Right cardiac atrium (tissue), 5 donors: ENCODE measurements around the gene MZB1. TPM values are rescaled to one million over a fixed set of nuclear protein-coding genes. Genes with fewer than 3 reads are reported as not detected.
"Not testable (repeated sequence)": the region's sequence is repeated elsewhere in the genome, so short reads cannot be mapped to it uniquely, and the experiment has no call there.

Experiments used
- ATAC-seq, 2 donors: fragments of 200-7000 bp; cut with Tn5 transposase; one replicate each; pipeline versions ENCODE4 v1.8.0 to v1.9.1; 2020; ENCODE audit warnings: moderate library complexity in 2 of 2, mild to moderate bottlenecking in 1 of 2
- DNase-seq, 3 donors: peaks; one replicate each; pipeline ENCODE4 v3.0.0-alpha.2; 2020
- H3K27ac ChIP-seq: one replicate; pipeline ENCODE4 v1.5.1; 2013; ENCODE audit warnings: mild to moderate bottlenecking, low read length, control low read depth, moderate library complexity
- H3K27me3 ChIP-seq: one replicate; pipeline ENCODE4 v1.6.1; 2013; ENCODE audit not compliant: control insufficient read depth, insufficient read depth
- H3K4me1 ChIP-seq: one replicate; pipeline ENCODE4 v1.6.1; 2013; ENCODE audit warnings: low read length; ENCODE audit not compliant: control insufficient read depth, insufficient read depth
- H3K4me3 ChIP-seq: one replicate; pipeline ENCODE4 v1.5.1; 2013; ENCODE audit warnings: low read length, control low read depth
- H3K9me3 ChIP-seq: one replicate; pipeline ENCODE4 v1.6.1; 2013; ENCODE audit warnings: low read length; ENCODE audit not compliant: control insufficient read depth
- WGBS: extraction: QIAGEN DNeasy Blood & Tissue Kit; methylation state at CpG from one replicate; pipeline ENCODE4 v1.1.7; 2013; 5-methylcytosine and 5-hydroxymethylcytosine counted together
- intact Hi-C, 4 donors: fragments of 100-400 bp; cut with DNase I; formaldehyde crosslinking; loops; one replicate each; pipeline versions ENCODE4 v1.11.0 to v1.14.0; 2022 to 2023
- polyA plus RNA-seq: library from polyadenylated mRNA; stranded (reverse); fragments of 200-250 nt; gene quantifications from one replicate; pipeline ENCODE4 v1.2.3, GENCODE V29; 2013
- total RNA-seq, 4 donors: library from RNA; stranded (reverse); fragmentation: NEBNext Ultra II Directional; extraction: Animal tissue kit (Norgen Biotek cat#: 25700); gene quantifications; one replicate each; pipeline ENCODE4 v1.2.1, GENCODE V29; 2021
- donor health status: healthy with polysubstance abuse.
- donor health status: DM: no; HTN: yes; CAD: no.
- donor health status: DM: no; HTN: no; CAD: no.
- donor health status: DM: no; HTN: yes; CAD: no; lungs with severe emphysema.
- donor health status: DM: yes; HTN: yes; CAD: no.

MZB1 gene
- total and polyA plus RNA-seq, 5 donors = 0.38 to 1.8 (median 0.99) TPM

GRCh38 chr5:139391570-139392323, 2.0 kb upstream of the MZB1 start:
- peaks cover 8% of the 10 kb centered on the region for H3K4me1 ChIP-seq
- peak in 1 of 3 donors; percentile 43 for DNase-seq
- no peak for ATAC-seq
- peak overlapping the region; percentile 8 for H3K4me3 ChIP-seq
- H3K27me3 ChIP-seq = no peaks in the 10 kb centered on the region
- H3K9me3 ChIP-seq = no peaks in the 10 kb centered on the region
- H3K27ac ChIP-seq = no peak overlapping the region
- intact Hi-C loops = loop anchor here in 1 of 4 donors (2.0 kb wide), 1 partner anchor 23 kb away; no protein-coding TSS in a partner anchor
- WGBS = 46% methylated on average over 33 of the region's 33 CpGs

GRCh38 chr5:139390639-139391569, 1.2 kb upstream of the MZB1 start:
- DNase-seq = peak in 1 of 3 donors; percentile 24
- H3K9me3 ChIP-seq = no peaks in the 10 kb centered on the region
- 57% methylated on average over 10 of the region's 10 CpGs for WGBS
- intact Hi-C loops = no loop called here
- H3K27me3 ChIP-seq = no peaks in the 10 kb centered on the region
- no peak for ATAC-seq
- peaks cover 4% of the 10 kb centered on the region for H3K4me1 ChIP-seq
- H3K27ac ChIP-seq = no peak overlapping the region
- H3K4me3 ChIP-seq = no peak overlapping the region

- Histone ChIP-seq H3K27ac (no peak overlapping the region), H3K4me1 (peaks cover 5% of the 10 kb centered on the region), H3K9me3 (no peaks in the 10 kb centered on the region), H3K4me3 (no peak overlapping the region), H3K27me3 (no peaks in the 10 kb centered on the region)
- 13% methylated on average over 8 of the region's 8 CpGs for WGBS
- peak; percentile 48 to 77 (median 77) for DNase-seq
- intact Hi-C loops = no loop called here
- peak; percentile 28 to 50 for ATAC-seq
These were observed 1.4 kb downstream of the MZB1 start for GRCh38 chr5:139388198-139388821.

- no peaks in the 10 kb centered on the region for H3K9me3 ChIP-seq
- H3K27me3 ChIP-seq = no peaks in the 10 kb centered on the region
- H3K4me3 ChIP-seq = no peak overlapping the region
- intact Hi-C loops = no loop called here
- 60% methylated on average over 10 of the region's 10 CpGs for WGBS
- no peak overlapping the region for H3K27ac ChIP-seq
- DNase-seq = peak in 1 of 3 donors; percentile 41
- peaks cover 5% of the 10 kb centered on the region for H3K4me1 ChIP-seq
- ATAC-seq = no peak
These were observed 2.0 kb downstream of the MZB1 start for GRCh38 chr5:139387611-139388197.

- intact Hi-C loops, H3K9me3 ChIP-seq, H3K27ac ChIP-seq, H3K4me3 ChIP-seq, H3K27me3 ChIP-seq, H3K4me1 ChIP-seq, ATAC-seq: not testable (repeated sequence)
- 96% methylated on average over 10 of the region's 10 CpGs for WGBS
- DNase-seq = peak in 1 of 3 donors; percentile 29
These were observed 2.8 kb downstream of the MZB1 start for GRCh38 chr5:139386956-139387355.

GRCh38 chr5:139386050-139386438, 3.7 kb downstream of the MZB1 start:
- WGBS = 82% methylated on average over 5 of the region's 5 CpGs
- no peak overlapping the region for H3K27ac ChIP-seq
- intact Hi-C loops = no loop called here
- H3K9me3 ChIP-seq = no peaks in the 10 kb centered on the region
- H3K4me3 ChIP-seq = no peak overlapping the region
- DNase-seq (no peak), ATAC-seq (no peak)
- H3K4me1 ChIP-seq = peaks cover 5% of the 10 kb centered on the region
- no peaks in the 10 kb centered on the region for H3K27me3 ChIP-seq

GRCh38 chr5:139385061-139386049, 4.4 kb downstream of the MZB1 start:
- no peaks in the 10 kb centered on the region for H3K27me3 ChIP-seq
- peaks cover 5% of the 10 kb centered on the region for H3K4me1 ChIP-seq
- WGBS = 47% methylated on average over 8 of the region's 8 CpGs
- intact Hi-C loops = no loop called here
- H3K4me3 ChIP-seq = peak overlapping the region; percentile 37
- DNase-seq = peak in 1 of 3 donors; percentile 20
- ATAC-seq = peak; percentile 3 to 29
- peak overlapping the region; percentile 30 for H3K27ac ChIP-seq
- H3K9me3 ChIP-seq = no peaks in the 10 kb centered on the region

GRCh38 chr5:139384591-139385051, 5.1 kb downstream of the MZB1 start:
- DNase-seq (peak in 1 of 3 donors; percentile 24), ATAC-seq (no peak)
- H3K9me3 ChIP-seq = no peaks in the 10 kb centered on the region
- peaks cover 5% of the 10 kb centered on the region for H3K4me1 ChIP-seq
- intact Hi-C loops = no loop called here
- H3K27ac ChIP-seq = peak overlapping the region; percentile 30
- H3K4me3 ChIP-seq = peak overlapping the region; percentile 37
- no peaks in the 10 kb centered on the region for H3K27me3 ChIP-seq
- 73% methylated on average over 9 of the region's 9 CpGs for WGBS

- intact Hi-C loops = no loop called here
- H3K4me1 ChIP-seq = peaks cover 5% of the 10 kb centered on the region
- H3K27ac ChIP-seq = no peak overlapping the region
- DNase-seq (peak in 1 of 3 donors; percentile 64), ATAC-seq (peak in 1 of 2 donors; percentile 8)
- WGBS = 81% methylated on average over 7 of the region's 7 CpGs
- H3K27me3 ChIP-seq = no peaks in the 10 kb centered on the region
- H3K9me3 ChIP-seq = no peaks in the 10 kb centered on the region
- H3K4me3 ChIP-seq = no peak overlapping the region
These were observed 5.6 kb downstream of the MZB1 start for GRCh38 chr5:139383993-139384590.
